GM23248 (cell line): ENCODE data around the gene GATAD2B.

Experiments used
- EZH2 ChIP-seq: fragments of 200-600 bp; sonication (generic); IDR thresholded peaks from 2 replicates; pipeline ENCODE4 v1.6.1; 2018; ENCODE audit warnings: antibody characterized with exemption, mild to moderate bottlenecking; ENCODE audit not compliant: insufficient read depth, poor library complexity, severe bottlenecking
- EZH2phosphoT487 ChIP-seq: fragments of 200-600 bp; sonication (generic); IDR thresholded peaks from 2 replicates; pipeline ENCODE4 v1.6.1; 2018; ENCODE audit warnings: antibody characterized with exemption, moderate library complexity, mild to moderate bottlenecking, low read depth; ENCODE audit not compliant: insufficient read depth

- TF ChIP-seq EZH2phosphoT487: no peak
- no peak for TF ChIP-seq EZH2
Measured at GRCh38 chr1:153776352-153776751, 146.4 kb downstream of the GATAD2B start.
